PC-9 (cell line): Measurements from ENCODE around the gene SPRY4. TPM values are rescaled to one million over a fixed set of nuclear protein-coding genes. Genes with fewer than 3 reads are reported as not detected.

ENCODE experiments used
- BruUV-seq: library from RNA; stranded (reverse); fragments of 400-500 nt; replicated peaks from 2 replicates; lab custom pipeline; 2021; lab: Mats Ljungman, UMichigan
- CTCF ChIA-PET: fragments of 300-600 bp; sonication (Branson Sonifier 250); formaldehyde crosslinking; loops from one replicate; lab custom pipeline; 2022; ENCODE audit warnings: antibody characterized with exemption; lab: Charles Lee
- POLR2A ChIA-PET: fragments of 300-600 bp; sonication (Branson Sonifier 250); formaldehyde crosslinking; loops from one replicate; lab custom pipeline; 2022; ENCODE audit warnings: antibody characterized with exemption; ENCODE audit not compliant: unreplicated experiment; lab: Charles Lee
- DNase-seq, 2 experiments: peaks; one replicate each; pipeline versions ENCODE4 v3.0.0 to v3.0.0-alpha.2; 2015 to 2022; ENCODE audit warnings: mixed read lengths in 1 of 2
- H2AFZ ChIP-seq: fragments of 200-600 bp; sonication (generic); 2 replicates; pipeline ENCODE4 v1.8.1; 2017; ENCODE audit warnings: antibody characterized with exemption
- H3F3A ChIP-seq: fragments of 200-600 bp; sonication (generic); 2 replicates; pipeline ENCODE4 v1.8.1; 2017; ENCODE audit warnings: antibody characterized with exemption, mild to moderate bottlenecking, low read depth; ENCODE audit not compliant: insufficient read depth
- H3K27ac ChIP-seq: fragments of 200-600 bp; sonication (generic); 2 replicates; pipeline ENCODE4 v1.6.1; 2016; ENCODE audit warnings: mixed run types
- H3K27me3 ChIP-seq: fragments of 200-600 bp; sonication (generic); 2 replicates; pipeline ENCODE4 v1.6.1; 2016; ENCODE audit warnings: low read depth, mixed run types; ENCODE audit not compliant: insufficient read depth
- H3K36me3 ChIP-seq: fragments of 200-600 bp; sonication (generic); 2 replicates; pipeline ENCODE4 v1.6.1; 2016; ENCODE audit warnings: low read depth, mixed run types
- H3K4me1 ChIP-seq: fragments of 200-600 bp; sonication (generic); replicated peaks from 2 replicates; pipeline ENCODE4 v1.6.1; 2016; ENCODE audit warnings: mixed run types; ENCODE audit not compliant: insufficient read depth
- H3K4me2 ChIP-seq: fragments of 200-600 bp; sonication (generic); 2 replicates; pipeline ENCODE4 v1.6.1; 2017; ENCODE audit warnings: mixed run types
- H3K4me3 ChIP-seq: fragments of 200-600 bp; sonication (generic); 2 replicates; pipeline ENCODE4 v1.6.1; 2016; ENCODE audit warnings: mixed run types
- H3K79me2 ChIP-seq: fragments of 200-600 bp; sonication (generic); 2 replicates; pipeline ENCODE4 v1.6.1; 2017; ENCODE audit warnings: low read depth, mixed run types
- H3K9me2 ChIP-seq: fragments of 200-600 bp; sonication (generic); 2 replicates; pipeline ENCODE4 v1.8.1; 2017; ENCODE audit warnings: mild to moderate bottlenecking; ENCODE audit not compliant: insufficient read depth
- H3K9me3 ChIP-seq: fragments of 200-600 bp; sonication (generic); 2 replicates; pipeline ENCODE4 v1.8.1; 2016; ENCODE audit warnings: low read depth; ENCODE audit not compliant: insufficient read depth
- H4K20me1 ChIP-seq: fragments of 200-600 bp; sonication (generic); 2 replicates; pipeline ENCODE4 v1.8.1; 2017; ENCODE audit not compliant: insufficient read depth
- CTCF ChIP-seq: fragments of 200-600 bp; sonication (generic); conservative IDR thresholded peaks from 2 replicates; pipeline ENCODE4 v1.6.1; 2017; ENCODE audit warnings: mixed run types, antibody characterized with exemption, mild to moderate bottlenecking, moderate library complexity
- EZH2 ChIP-seq: fragments of 200-600 bp; sonication (generic); IDR thresholded peaks from 2 replicates; pipeline ENCODE4 v1.8.0; 2017; ENCODE audit warnings: antibody characterized with exemption, low read depth
- intact Hi-C: fragments of 100-400 bp; cut with micrococcal nuclease; formaldehyde crosslinking; loops from one replicate; pipeline ENCODE4 v1.10.0; 2022; ENCODE audit not compliant: unreplicated experiment
- total RNA-seq: library from RNA; stranded (reverse); gene quantifications from 2 replicates; pipeline ENCODE4 v1.2.3, GENCODE V29; 2021

Gene SPRY4
- total RNA-seq, 1 experiment from 2014 or later: 11.0 TPM

- Histone ChIP-seq H3K27me3 (no peaks in the 10 kb centered on the region), H3K4me1 (no peaks in the 10 kb centered on the region), H3K9me2 (no peaks in the 10 kb centered on the region), H3K27ac (no peak overlapping the region), H3K4me3 (no peak overlapping the region), H3F3A (peaks cover 77% of the 10 kb centered on the region), H3K36me3 (peaks cover 56% of the 10 kb centered on the region), H4K20me1 (peaks cover 61% of the 10 kb centered on the region), H2AFZ (no peak overlapping the region), H3K4me2 (no peak overlapping the region), H3K9me3 (no peaks in the 10 kb centered on the region), H3K79me2 (peaks cover 59% of the 10 kb centered on the region)
- no peak for DNase-seq
- TF ChIP-seq EZH2 (no peak), CTCF (no peak)
- ChIA-PET POLR2A (interaction anchor here (0.7 kb wide), 1 partner anchor 13 kb away, joined by 3 read pairs; no protein-coding TSS in a partner anchor), CTCF (no interaction called here)
- BruUV-seq: no TSS peak
- intact Hi-C loops: no loop called here
Observed at GRCh38 chr5:142310803-142311202, 14.0 kb downstream of the SPRY4 start.

- Histone ChIP-seq H2AFZ (no peak overlapping the region), H4K20me1 (peaks cover 52% of the 10 kb centered on the region), H3K4me1 (no peaks in the 10 kb centered on the region), H3K36me3 (peaks cover 55% of the 10 kb centered on the region), H3K79me2 (peaks cover 49% of the 10 kb centered on the region), H3K4me3 (no peak overlapping the region), H3K9me3 (no peaks in the 10 kb centered on the region), H3F3A (peaks cover 79% of the 10 kb centered on the region), H3K9me2 (no peaks in the 10 kb centered on the region), H3K27ac (no peak overlapping the region), H3K27me3 (no peaks in the 10 kb centered on the region), H3K4me2 (no peak overlapping the region)
- TF ChIP-seq EZH2 (no peak), CTCF (no peak)
- CTCF ChIA-PET: no interaction called here
- BruUV-seq: no TSS peak
- POLR2A ChIA-PET: interaction anchor here (0.7 kb wide), 1 partner anchor 12 kb away, joined by 3 read pairs; no protein-coding TSS in a partner anchor
- intact Hi-C loops: no loop called here
- DNase-seq: no peak
Observed at GRCh38 chr5:142309747-142310318, 15.0 kb downstream of the SPRY4 start.

GRCh38 chr5:142308358-142308757 lies 16.5 kb downstream of the SPRY4 start:
- Histone ChIP-seq H3K4me1 (no peaks in the 10 kb centered on the region), H3K79me2 (peaks cover 34% of the 10 kb centered on the region), H3K4me2 (no peak overlapping the region), H3K27me3 (no peaks in the 10 kb centered on the region), H3K36me3 (peaks cover 42% of the 10 kb centered on the region), H3K9me2 (no peaks in the 10 kb centered on the region), H3F3A (peaks cover 73% of the 10 kb centered on the region), H2AFZ (no peak overlapping the region), H3K4me3 (no peak overlapping the region), H4K20me1 (peaks cover 38% of the 10 kb centered on the region), H3K27ac (no peak overlapping the region), H3K9me3 (no peaks in the 10 kb centered on the region)
- ChIA-PET POLR2A (no interaction called here), CTCF (no interaction called here)
- no peak for DNase-seq
- no TSS peak for BruUV-seq
- no peak for TF ChIP-seq CTCF
- no peak for TF ChIP-seq EZH2
- intact Hi-C loops: no loop called here
